ENCODE results near the gene GALC.

The GALC gene

DNA sequence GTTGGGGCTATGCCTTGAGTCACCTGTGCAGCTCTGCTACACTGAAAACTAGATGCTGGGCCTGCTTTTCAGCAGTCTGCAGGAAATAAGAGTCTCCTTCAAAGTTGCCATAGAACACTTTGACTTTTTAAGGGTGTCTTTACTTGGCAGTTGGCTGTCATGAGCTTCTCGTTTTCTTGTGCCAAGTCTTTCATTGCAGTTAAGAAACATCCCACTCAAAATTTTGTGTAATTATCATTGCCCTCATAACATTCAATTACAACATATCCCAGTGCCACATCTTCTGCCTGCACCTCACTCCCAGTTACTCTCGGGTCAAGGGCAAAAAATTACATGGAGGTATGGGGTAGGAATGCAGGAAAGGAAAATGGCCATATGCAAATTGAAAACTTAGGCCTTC lies 41.1 kb upstream of the GALC start:
- no peak overlapping the region for H3K9ac ChIP-seq (ENCODE audit: low read length)
- H4K5ac ChIP-seq (ENCODE audit: low read length) = no peak overlapping the region
- no peak for DNase-seq
- no peak overlapping the region for H3K4ac ChIP-seq (ENCODE audit: low read depth, low read length)
- H2AK5ac ChIP-seq (ENCODE audit: low read length) = no peak overlapping the region
- H3K79me1 ChIP-seq (ENCODE audit: low read length) = no peaks in the 10 kb centered on the region
- H3K4me3 ChIP-seq (ENCODE audit: low read length) = no peak overlapping the region
- H3K27ac ChIP-seq (ENCODE audit: low read depth, low read length) = no peak overlapping the region
- H2BK120ac ChIP-seq (ENCODE audit: low read depth, low read length) = no peak overlapping the region
- no CpG with 5 or more reads among the region's 2 CpGs for WGBS (ENCODE audit: extremely low coverage, insufficient coverage, low lambda C conversion rate)
- peaks cover 3% of the 10 kb centered on the region for H3K4me1 ChIP-seq (ENCODE audit: control insufficient read depth, low read depth, low read length)
- no peak overlapping the region for H2BK5ac ChIP-seq (ENCODE audit: low read length)
- no peak overlapping the region for H4K8ac ChIP-seq (ENCODE audit: low read depth, low read length)
- H3K18ac ChIP-seq (ENCODE audit: low read length) = no peak overlapping the region
- no peak overlapping the region for H3K23ac ChIP-seq (ENCODE audit: low read length)
- no peak overlapping the region for H3K4me2 ChIP-seq (ENCODE audit: low read length)
- H3K56ac ChIP-seq (ENCODE audit: low read length) = no peak overlapping the region
- H3K27me3 ChIP-seq (ENCODE audit: insufficient read depth, low read length, poor library complexity) = no peaks in the 10 kb centered on the region
- no peaks in the 10 kb centered on the region for H3K36me3 ChIP-seq (ENCODE audit: control insufficient read depth, insufficient read depth, low read length)
- no peak overlapping the region for H2BK15ac ChIP-seq (replicated peaks; ENCODE audit: low read depth)
- H3K79me2 ChIP-seq (ENCODE audit: control insufficient read depth, insufficient read depth, low read length) = no peaks in the 10 kb centered on the region

DNA sequence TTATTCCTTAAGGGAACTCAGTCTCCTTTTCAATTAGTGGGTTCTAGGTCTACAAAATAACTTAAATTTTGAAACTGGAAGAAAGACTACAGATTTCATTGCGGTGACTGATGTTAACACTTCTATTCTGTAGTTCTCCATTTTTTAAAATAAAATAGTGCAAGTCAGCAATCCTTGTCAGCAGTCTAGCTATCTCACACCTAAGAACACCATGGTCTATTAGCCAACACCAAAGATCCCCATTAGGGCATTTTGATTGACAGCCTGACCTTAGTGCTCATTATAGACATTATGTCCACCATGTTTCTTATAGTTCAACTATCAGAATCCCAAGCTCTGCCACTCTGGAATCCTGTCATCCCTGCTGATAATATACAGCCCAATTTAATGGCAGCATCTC lies 39.4 kb upstream of the GALC start:
- WGBS (ENCODE audit: extremely low coverage, insufficient coverage, low lambda C conversion rate) = no CpG with 5 or more reads among the region's 1 CpG
- no peak overlapping the region for H3K4me3 ChIP-seq (ENCODE audit: low read length)
- no peaks in the 10 kb centered on the region for H3K27me3 ChIP-seq (ENCODE audit: insufficient read depth, low read length, poor library complexity)

DNA sequence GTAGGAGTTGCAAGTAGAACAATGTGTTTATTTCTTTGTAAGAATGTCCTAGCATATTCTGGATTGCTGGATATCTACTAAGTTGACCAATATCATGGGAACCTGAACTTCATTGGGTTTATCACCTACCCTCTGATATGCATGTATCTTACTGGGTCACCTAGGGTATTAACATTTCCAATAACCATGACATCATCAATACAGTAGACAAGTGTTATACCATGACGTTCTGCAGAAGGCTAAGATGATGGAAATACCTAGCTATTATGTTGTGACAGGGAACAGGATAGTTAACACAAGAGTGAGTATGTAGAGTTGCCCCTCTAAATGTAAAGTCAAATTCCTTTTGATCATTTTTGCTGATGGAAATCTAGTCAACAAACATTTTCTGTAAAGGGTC lies 37.9 kb upstream of the GALC start:
- no peaks in the 10 kb centered on the region for H3K79me2 ChIP-seq (ENCODE audit: control insufficient read depth, insufficient read depth, low read length)
- no peak overlapping the region for H3K4me3 ChIP-seq (ENCODE audit: low read length)
- no peak overlapping the region for H4K8ac ChIP-seq (ENCODE audit: low read depth, low read length)
- H3K18ac ChIP-seq (ENCODE audit: low read length) = no peak overlapping the region
- H2BK5ac ChIP-seq (ENCODE audit: low read length) = no peak overlapping the region
- no peaks in the 10 kb centered on the region for H3K4me1 ChIP-seq (ENCODE audit: control insufficient read depth, low read depth, low read length)
- no peak overlapping the region for H3K9ac ChIP-seq (ENCODE audit: low read length)
- H3K36me3 ChIP-seq (ENCODE audit: control insufficient read depth, insufficient read depth, low read length) = no peaks in the 10 kb centered on the region
- H3K79me1 ChIP-seq (ENCODE audit: low read length) = no peaks in the 10 kb centered on the region
- no CpG with 5 or more reads among the region's 1 CpG for WGBS (ENCODE audit: extremely low coverage, insufficient coverage, low lambda C conversion rate)
- no peak for DNase-seq
- no peak overlapping the region for H3K4me2 ChIP-seq (ENCODE audit: low read length)
- no peak overlapping the region for H2BK120ac ChIP-seq (ENCODE audit: low read depth, low read length)
- H4K5ac ChIP-seq (ENCODE audit: low read length) = no peak overlapping the region
- H2AK5ac ChIP-seq (ENCODE audit: low read length) = no peak overlapping the region
- no peak overlapping the region for H3K27ac ChIP-seq (ENCODE audit: low read depth, low read length)
- no peak overlapping the region for H3K56ac ChIP-seq (ENCODE audit: low read length)
- H3K4ac ChIP-seq (ENCODE audit: low read depth, low read length) = no peak overlapping the region
- no peak overlapping the region for H3K23ac ChIP-seq (ENCODE audit: low read length)
- H2BK15ac ChIP-seq (replicated peaks; ENCODE audit: low read depth) = no peak overlapping the region
- no peaks in the 10 kb centered on the region for H3K27me3 ChIP-seq (ENCODE audit: insufficient read depth, low read length, poor library complexity)

More for the DNA sequence above, 39.4 kb upstream of the GALC start:
- no peak overlapping the region for H2AK5ac ChIP-seq (ENCODE audit: low read length)
- H3K4me2 ChIP-seq (ENCODE audit: low read length) = no peak overlapping the region
- H2BK15ac ChIP-seq (replicated peaks; ENCODE audit: low read depth) = no peak overlapping the region
- no peak overlapping the region for H3K56ac ChIP-seq (ENCODE audit: low read length)
- no peak overlapping the region for H2BK5ac ChIP-seq (ENCODE audit: low read length)
- no peak overlapping the region for H2BK120ac ChIP-seq (ENCODE audit: low read depth, low read length)
- no peak overlapping the region for H4K5ac ChIP-seq (ENCODE audit: low read length)
- H4K8ac ChIP-seq (ENCODE audit: low read depth, low read length) = no peak overlapping the region
- H3K27ac ChIP-seq (ENCODE audit: low read depth, low read length) = no peak overlapping the region
- H3K79me1 ChIP-seq (ENCODE audit: low read length) = no peaks in the 10 kb centered on the region
- no peaks in the 10 kb centered on the region for H3K79me2 ChIP-seq (ENCODE audit: control insufficient read depth, insufficient read depth, low read length)
- no peak overlapping the region for H3K9ac ChIP-seq (ENCODE audit: low read length)
- DNase-seq = no peak
- H3K36me3 ChIP-seq (ENCODE audit: control insufficient read depth, insufficient read depth, low read length) = no peaks in the 10 kb centered on the region
- no peak overlapping the region for H3K18ac ChIP-seq (ENCODE audit: low read length)
- no peak overlapping the region for H3K23ac ChIP-seq (ENCODE audit: low read length)
- no peak overlapping the region for H3K4ac ChIP-seq (ENCODE audit: low read depth, low read length)
- peaks cover 3% of the 10 kb centered on the region for H3K4me1 ChIP-seq (ENCODE audit: control insufficient read depth, low read depth, low read length)

DNA sequence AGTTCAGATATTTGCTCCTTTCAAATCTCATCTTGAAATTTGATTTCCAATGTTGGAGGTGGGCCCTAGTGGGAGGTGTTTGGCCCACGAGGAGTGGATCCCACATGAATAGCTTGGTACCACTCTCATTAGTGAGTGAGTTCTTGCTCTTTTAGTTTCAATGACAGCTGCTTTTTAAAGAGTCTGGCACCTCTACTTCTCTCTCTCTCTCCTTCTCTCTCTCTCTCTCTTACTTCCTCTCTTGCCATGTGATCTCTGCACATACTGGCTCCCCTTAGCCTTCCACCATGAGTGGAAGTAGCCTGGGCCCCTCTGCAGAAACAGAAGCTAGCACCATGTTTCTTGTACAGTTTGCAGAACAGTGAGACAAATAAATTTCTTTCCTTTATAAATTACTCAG lies 37.1 kb upstream of the GALC start:
- Histone ChIP-seq H3K18ac (ENCODE audit: low read length) (no peak overlapping the region), H3K4me3 (ENCODE audit: low read length) (no peak overlapping the region), H3K23ac (ENCODE audit: low read length) (no peak overlapping the region), H2BK5ac (ENCODE audit: low read length) (no peak overlapping the region), H3K27me3 (ENCODE audit: insufficient read depth, low read length, poor library complexity) (no peaks in the 10 kb centered on the region), H3K56ac (ENCODE audit: low read length) (no peak overlapping the region), H3K4ac (ENCODE audit: low read depth, low read length) (peak overlapping the region; percentile 43), H3K4me1 (ENCODE audit: control insufficient read depth, low read depth, low read length) (peaks cover 4% of the 10 kb centered on the region), H2BK120ac (ENCODE audit: low read depth, low read length) (no peak overlapping the region), H3K79me1 (ENCODE audit: low read length) (no peaks in the 10 kb centered on the region), H3K4me2 (ENCODE audit: low read length) (no peak overlapping the region), H4K5ac (ENCODE audit: low read length) (no peak overlapping the region), H3K9ac (ENCODE audit: low read length) (no peak overlapping the region), H2BK15ac (replicated peaks; ENCODE audit: low read depth) (peak overlapping the region; percentile 85), H2AK5ac (ENCODE audit: low read length) (no peak overlapping the region), H3K36me3 (ENCODE audit: control insufficient read depth, insufficient read depth, low read length) (no peaks in the 10 kb centered on the region), H3K27ac (ENCODE audit: low read depth, low read length) (no peak overlapping the region), H4K8ac (ENCODE audit: low read depth, low read length) (no peak overlapping the region), H3K79me2 (ENCODE audit: control insufficient read depth, insufficient read depth, low read length) (no peaks in the 10 kb centered on the region)
- no CpG with 5 or more reads among the region's 1 CpG for WGBS (ENCODE audit: extremely low coverage, insufficient coverage, low lambda C conversion rate)
- no peak for DNase-seq

DNA sequence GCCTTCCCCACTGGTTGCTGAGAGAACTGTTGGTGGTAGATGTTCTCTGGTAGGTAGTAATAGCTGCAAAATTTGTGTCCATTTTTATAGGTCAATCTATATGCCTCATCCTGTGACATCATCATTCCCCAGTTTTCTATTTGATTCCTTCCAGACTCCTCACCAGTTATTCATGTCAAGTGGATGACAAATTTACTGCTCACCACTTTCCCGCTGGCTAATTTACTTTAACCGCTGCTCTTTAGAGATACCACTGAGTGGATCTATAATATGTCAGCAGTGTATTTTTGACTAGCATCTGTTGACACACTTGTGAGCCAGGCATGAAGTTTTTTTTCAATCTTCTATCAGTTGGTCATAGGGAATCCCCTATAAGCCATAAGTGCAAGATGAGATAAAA lies 36.5 kb upstream of the GALC start:
- no peak overlapping the region for H4K8ac ChIP-seq (ENCODE audit: low read depth, low read length)
- H2BK5ac ChIP-seq (ENCODE audit: low read length) = no peak overlapping the region
- no peak overlapping the region for H3K56ac ChIP-seq (ENCODE audit: low read length)
- H3K23ac ChIP-seq (ENCODE audit: low read length) = no peak overlapping the region
- H4K5ac ChIP-seq (ENCODE audit: low read length) = no peak overlapping the region
- H3K27ac ChIP-seq (ENCODE audit: low read depth, low read length) = no peak overlapping the region
- no peaks in the 10 kb centered on the region for H3K79me1 ChIP-seq (ENCODE audit: low read length)
- H2BK15ac ChIP-seq (replicated peaks; ENCODE audit: low read depth) = no peak overlapping the region
- no peak overlapping the region for H3K4me2 ChIP-seq (ENCODE audit: low read length)
- no peak overlapping the region for H2BK120ac ChIP-seq (ENCODE audit: low read depth, low read length)
- H3K4me1 ChIP-seq (ENCODE audit: control insufficient read depth, low read depth, low read length) = peaks cover 4% of the 10 kb centered on the region
- no peak overlapping the region for H3K18ac ChIP-seq (ENCODE audit: low read length)
- H2AK5ac ChIP-seq (ENCODE audit: low read length) = no peak overlapping the region
- H3K4me3 ChIP-seq (ENCODE audit: low read length) = no peak overlapping the region
- H3K27me3 ChIP-seq (ENCODE audit: insufficient read depth, low read length, poor library complexity) = no peaks in the 10 kb centered on the region
- no CpG with 5 or more reads among the region's 2 CpGs for WGBS (ENCODE audit: extremely low coverage, insufficient coverage, low lambda C conversion rate)
- no peaks in the 10 kb centered on the region for H3K79me2 ChIP-seq (ENCODE audit: control insufficient read depth, insufficient read depth, low read length)
- no peak overlapping the region for H3K4ac ChIP-seq (ENCODE audit: low read depth, low read length)
- DNase-seq = no peak
- H3K9ac ChIP-seq (ENCODE audit: low read length) = no peak overlapping the region
- no peaks in the 10 kb centered on the region for H3K36me3 ChIP-seq (ENCODE audit: control insufficient read depth, insufficient read depth, low read length)

DNA sequence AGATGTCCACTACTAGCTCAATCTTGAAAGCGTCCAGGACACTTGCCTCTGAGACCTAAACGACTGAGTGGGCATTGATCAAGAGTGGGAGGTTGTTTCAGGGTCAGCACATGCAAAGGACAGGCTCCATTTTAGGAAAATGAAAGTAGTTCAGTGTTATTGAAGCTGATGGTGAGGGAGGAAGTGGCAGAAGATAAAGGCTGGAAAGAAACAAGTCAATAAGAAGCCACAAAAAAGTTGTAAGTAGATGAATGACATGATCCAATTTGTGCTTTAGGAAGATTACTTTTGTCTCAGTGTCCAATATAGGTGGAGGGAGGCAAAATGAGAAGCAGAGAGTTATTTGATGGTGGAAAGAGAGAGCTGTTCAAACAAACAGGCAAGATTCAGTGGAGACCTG lies 33.9 kb upstream of the GALC start:
- Histone ChIP-seq H3K23ac (ENCODE audit: low read length) (no peak overlapping the region), H2AK5ac (ENCODE audit: low read length) (peak overlapping the region; percentile 25), H3K36me3 (ENCODE audit: control insufficient read depth, insufficient read depth, low read length) (no peaks in the 10 kb centered on the region), H3K4me1 (ENCODE audit: control insufficient read depth, low read depth, low read length) (peaks cover 9% of the 10 kb centered on the region), H4K8ac (ENCODE audit: low read depth, low read length) (no peak overlapping the region), H3K27me3 (ENCODE audit: insufficient read depth, low read length, poor library complexity) (no peaks in the 10 kb centered on the region), H2BK120ac (ENCODE audit: low read depth, low read length) (no peak overlapping the region), H2BK5ac (ENCODE audit: low read length) (no peak overlapping the region), H3K79me1 (ENCODE audit: low read length) (no peaks in the 10 kb centered on the region), H4K5ac (ENCODE audit: low read length) (no peak overlapping the region), H3K4me3 (ENCODE audit: low read length) (no peak overlapping the region), H3K4ac (ENCODE audit: low read depth, low read length) (no peak overlapping the region), H2BK15ac (replicated peaks; ENCODE audit: low read depth) (no peak overlapping the region), H3K4me2 (ENCODE audit: low read length) (no peak overlapping the region), H3K27ac (ENCODE audit: low read depth, low read length) (no peak overlapping the region), H3K18ac (ENCODE audit: low read length) (peak overlapping the region; percentile 84), H3K9ac (ENCODE audit: low read length) (no peak overlapping the region), H3K79me2 (ENCODE audit: control insufficient read depth, insufficient read depth, low read length) (no peaks in the 10 kb centered on the region), H3K56ac (ENCODE audit: low read length) (peak overlapping the region; percentile 45)
- WGBS (ENCODE audit: extremely low coverage, insufficient coverage, low lambda C conversion rate) = no CpG with 5 or more reads among the region's 2 CpGs
- DNase-seq = no peak

All from mesendoderm (in vitro differentiated cells).